ENCODE measurements around the gene AFDN. TPM values are rescaled to one million over a fixed set of nuclear protein-coding genes. Genes with fewer than 3 reads are reported as not detected.

Gene AFDN
- total and polyA plus RNA-seq, 2 experiments from 2014 or later: 66.9 to 200 TPM

- no peaks in the 10 kb centered on the region for H3K36me3 ChIP-seq (ENCODE audit: insufficient read depth)
- no peaks in the 10 kb centered on the region for H3F3A ChIP-seq (replicated peaks; ENCODE audit: low read depth)
- no peak overlapping the region for H2AFZ ChIP-seq
- ATAC-seq: no peak
- H3K36me3 Mint-ChIP-seq (ENCODE audit: low read depth): no peaks in the 10 kb centered on the region
- peak overlapping the region; percentile 92 for H3K27ac Mint-ChIP-seq
- TF ChIP-seq, protein P1, sequence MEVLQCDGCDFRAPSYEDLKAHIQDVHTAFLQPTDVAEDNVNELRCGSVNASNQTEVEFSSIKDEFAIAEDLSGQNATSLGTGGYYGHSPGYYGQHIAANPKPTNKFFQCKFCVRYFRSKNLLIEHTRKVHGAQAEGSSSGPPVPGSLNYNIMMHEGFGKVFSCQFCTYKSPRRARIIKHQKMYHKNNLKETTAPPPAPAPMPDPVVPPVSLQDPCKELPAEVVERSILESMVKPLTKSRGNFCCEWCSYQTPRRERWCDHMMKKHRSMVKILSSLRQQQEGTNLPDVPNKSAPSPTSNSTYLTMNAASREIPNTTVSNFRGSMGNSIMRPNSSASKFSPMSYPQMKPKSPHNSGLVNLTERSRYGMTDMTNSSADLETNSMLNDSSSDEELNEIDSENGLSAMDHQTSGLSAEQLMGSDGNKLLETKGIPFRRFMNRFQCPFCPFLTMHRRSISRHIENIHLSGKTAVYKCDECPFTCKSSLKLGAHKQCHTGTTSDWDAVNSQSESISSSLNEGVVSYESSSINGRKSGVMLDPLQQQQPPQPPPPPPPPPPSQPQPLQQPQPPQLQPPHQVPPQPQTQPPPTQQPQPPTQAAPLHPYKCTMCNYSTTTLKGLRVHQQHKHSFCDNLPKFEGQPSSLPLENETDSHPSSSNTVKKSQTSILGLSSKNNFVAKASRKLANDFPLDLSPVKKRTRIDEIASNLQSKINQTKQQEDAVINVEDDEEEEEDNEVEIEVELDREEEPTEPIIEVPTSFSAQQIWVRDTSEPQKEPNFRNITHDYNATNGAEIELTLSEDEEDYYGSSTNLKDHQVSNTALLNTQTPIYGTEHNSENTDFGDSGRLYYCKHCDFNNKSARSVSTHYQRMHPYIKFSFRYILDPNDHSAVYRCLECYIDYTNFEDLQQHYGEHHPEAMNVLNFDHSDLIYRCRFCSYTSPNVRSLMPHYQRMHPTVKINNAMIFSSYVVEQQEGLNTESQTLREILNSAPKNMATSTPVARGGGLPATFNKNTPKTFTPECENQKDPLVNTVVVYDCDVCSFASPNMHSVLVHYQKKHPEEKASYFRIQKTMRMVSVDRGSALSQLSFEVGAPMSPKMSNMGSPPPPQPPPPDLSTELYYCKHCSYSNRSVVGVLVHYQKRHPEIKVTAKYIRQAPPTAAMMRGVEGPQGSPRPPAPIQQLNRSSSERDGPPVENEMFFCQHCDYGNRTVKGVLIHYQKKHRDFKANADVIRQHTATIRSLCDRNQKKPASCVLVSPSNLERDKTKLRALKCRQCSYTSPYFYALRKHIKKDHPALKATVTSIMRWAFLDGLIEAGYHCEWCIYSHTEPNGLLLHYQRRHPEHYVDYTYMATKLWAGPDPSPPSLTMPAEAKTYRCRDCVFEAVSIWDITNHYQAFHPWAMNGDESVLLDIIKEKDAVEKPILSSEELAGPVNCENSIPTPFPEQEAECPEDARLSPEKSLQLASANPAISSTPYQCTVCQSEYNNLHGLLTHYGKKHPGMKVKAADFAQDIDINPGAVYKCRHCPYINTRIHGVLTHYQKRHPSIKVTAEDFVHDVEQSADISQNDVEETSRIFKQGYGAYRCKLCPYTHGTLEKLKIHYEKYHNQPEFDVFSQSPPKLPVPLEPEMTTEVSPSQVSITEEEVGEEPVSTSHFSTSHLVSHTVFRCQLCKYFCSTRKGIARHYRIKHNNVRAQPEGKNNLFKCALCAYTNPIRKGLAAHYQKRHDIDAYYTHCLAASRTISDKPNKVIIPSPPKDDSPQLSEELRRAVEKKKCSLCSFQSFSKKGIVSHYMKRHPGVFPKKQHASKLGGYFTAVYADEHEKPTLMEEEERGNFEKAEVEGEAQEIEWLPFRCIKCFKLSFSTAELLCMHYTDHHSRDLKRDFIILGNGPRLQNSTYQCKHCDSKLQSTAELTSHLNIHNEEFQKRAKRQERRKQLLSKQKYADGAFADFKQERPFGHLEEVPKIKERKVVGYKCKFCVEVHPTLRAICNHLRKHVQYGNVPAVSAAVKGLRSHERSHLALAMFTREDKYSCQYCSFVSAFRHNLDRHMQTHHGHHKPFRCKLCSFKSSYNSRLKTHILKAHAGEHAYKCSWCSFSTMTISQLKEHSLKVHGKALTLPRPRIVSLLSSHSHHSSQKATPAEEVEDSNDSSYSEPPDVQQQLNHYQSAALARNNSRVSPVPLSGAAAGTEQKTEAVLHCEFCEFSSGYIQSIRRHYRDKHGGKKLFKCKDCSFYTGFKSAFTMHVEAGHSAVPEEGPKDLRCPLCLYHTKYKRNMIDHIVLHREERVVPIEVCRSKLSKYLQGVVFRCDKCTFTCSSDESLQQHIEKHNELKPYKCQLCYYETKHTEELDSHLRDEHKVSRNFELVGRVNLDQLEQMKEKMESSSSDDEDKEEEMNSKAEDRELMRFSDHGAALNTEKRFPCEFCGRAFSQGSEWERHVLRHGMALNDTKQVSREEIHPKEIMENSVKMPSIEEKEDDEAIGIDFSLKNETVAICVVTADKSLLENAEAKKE (CRISPR knock-in tag; IDR thresholded peaks at IDR 0.05): no peak
- TF ChIP-seq EZH2 (IDR thresholded peaks at IDR 0.05; ENCODE audit: low read depth, unreplicated experiment) (no peak), CTCF (conservative IDR thresholded peaks at IDR 0.05; ENCODE audit: low read depth in 2 of 2) (no peak), ETS1 (IDR thresholded peaks at IDR 0.05) (no peak), REST (IDR thresholded peaks at IDR 0.05; ENCODE audit: unreplicated experiment) (no peak), POLR2AphosphoS5 (IDR thresholded peaks at IDR 0.05; ENCODE audit: low read depth) (no peak), STAT1 (IDR thresholded peaks at IDR 0.05; ENCODE audit: unreplicated experiment) (no peak), CREB1 (CRISPR knock-in tag; IDR thresholded peaks at IDR 0.05; ENCODE audit: low read depth) (no peak), ZNF114 (CRISPR knock-in tag; IDR thresholded peaks at IDR 0.05) (no peak), NANOG (IDR thresholded peaks at IDR 0.05; ENCODE audit: borderline replicate concordance) (no peak)
- peaks cover 100% of the 10 kb centered on the region for H3K79me2 ChIP-seq (replicated peaks; ENCODE audit: insufficient read depth)
- H3K4me1 Mint-ChIP-seq: peaks cover 75% of the 10 kb centered on the region
- peak overlapping the region; percentile 76 for H3K27ac ChIP-seq (ENCODE audit: low read depth)
- H3K27me3 Mint-ChIP-seq (ENCODE audit: insufficient read depth, low read depth, poor library complexity): no peaks in the 10 kb centered on the region
- no peaks in the 10 kb centered on the region for H3K9me3 Mint-ChIP-seq
- peak overlapping the region; percentile 17; the same call in 1 of the 3 replicates for H3K4me3 Mint-ChIP-seq
- H4K20me1 ChIP-seq (replicated peaks; ENCODE audit: insufficient read depth): 0 out of 2 replicates have a peak, but pooled peaks cover 2% of the 10 kb centered on the region
- no peak overlapping the region for H3K4me3 ChIP-seq
- H3K9me2 ChIP-seq (ENCODE audit: insufficient read depth): no peaks in the 10 kb centered on the region
- H3K4me2 ChIP-seq: peak overlapping the region; percentile 10; the same call in 1 of the 2 replicates
- DNase-seq (ENCODE audit: low spot score): no peak
- H3K27me3 ChIP-seq (ENCODE audit: insufficient read depth): no peaks in the 10 kb centered on the region
- H3K4me1 ChIP-seq (ENCODE audit: insufficient read depth): peaks cover 63% of the 10 kb centered on the region
Measured at GRCh38 chr6:167858086-167858591, 31.4 kb downstream of the AFDN start.
